Left renal pelvis (tissue), 4 donors: ENCODE measurements around the gene RAB26. TPM values are rescaled to one million over a fixed set of nuclear protein-coding genes. Genes with fewer than 3 reads are reported as not detected.

Source experiments
- DNase-seq, 4 donors: peaks; one replicate each; pipeline ENCODE4 v3.0.0-alpha.2; 2013; ENCODE audit warnings: low read depth in 4 of 4, low spot score in 3 of 4
- polyA plus RNA-seq, 4 donors: library from polyadenylated mRNA; unstranded; fragments of 120-200 nt; gene quantifications; one replicate each; pipeline ENCODE4 v1.2.1, GENCODE V29; 2013; ENCODE audit not compliant: insufficient read length in 4 of 4

RAB26 gene
- polyA plus RNA-seq, 4 donors = 1.9 to 4.0 (median 2.4) TPM

DNA sequence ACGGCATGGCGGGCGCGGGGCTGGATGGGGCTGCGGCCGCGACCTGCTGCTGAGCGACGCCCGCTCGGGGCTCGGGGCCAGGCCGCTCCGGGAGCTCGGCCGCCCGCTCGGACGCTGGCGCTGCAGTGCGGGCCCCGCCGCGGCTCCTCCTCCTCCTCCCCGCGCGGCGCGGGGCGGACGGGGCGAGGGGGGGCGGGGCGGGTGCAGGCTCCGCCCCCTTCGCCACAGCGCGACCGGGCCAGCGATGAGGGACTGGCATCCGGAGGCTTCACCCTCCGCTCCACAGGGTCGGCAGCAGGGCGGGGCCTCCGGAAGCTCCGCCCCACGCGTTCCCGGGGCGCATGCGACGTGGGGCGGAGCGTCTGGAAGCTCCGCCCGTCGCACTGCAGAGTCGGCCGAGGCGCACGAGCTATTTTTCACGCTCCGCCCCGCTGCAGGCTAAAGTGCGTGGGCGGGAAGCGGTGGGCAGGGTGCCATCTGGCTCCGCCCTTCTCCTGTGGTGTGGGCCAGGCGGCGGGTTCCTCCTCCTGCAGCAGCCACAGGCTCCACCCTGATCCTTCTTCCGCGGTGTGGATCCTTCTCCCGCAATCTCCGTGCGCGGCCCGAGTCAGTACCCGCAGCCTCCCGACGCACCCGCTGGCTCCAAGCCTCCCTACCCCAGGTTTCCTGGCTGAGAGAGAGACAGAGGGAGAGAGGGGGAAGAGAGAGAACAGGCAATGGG is 12.5 kb upstream of the RAB26 start, which contains the start of gene PKD1:
Gene PKD1, minus strand, starts transcription at position 129 of the 721 bp plus-strand sequence. CDS start 209 bp downstream, outside the sequence.
- peak in 3 of 4 donors; percentile 84 to 88 (median 84) for DNase-seq

GRCh38 chr16:2142942-2143877 is 5.2 kb upstream of the RAB26 start:
- no peak for DNase-seq

- DNase-seq = no peak
Measured at GRCh38 chr16:2143878-2144485, 4.4 kb upstream of the RAB26 start.

DNA sequence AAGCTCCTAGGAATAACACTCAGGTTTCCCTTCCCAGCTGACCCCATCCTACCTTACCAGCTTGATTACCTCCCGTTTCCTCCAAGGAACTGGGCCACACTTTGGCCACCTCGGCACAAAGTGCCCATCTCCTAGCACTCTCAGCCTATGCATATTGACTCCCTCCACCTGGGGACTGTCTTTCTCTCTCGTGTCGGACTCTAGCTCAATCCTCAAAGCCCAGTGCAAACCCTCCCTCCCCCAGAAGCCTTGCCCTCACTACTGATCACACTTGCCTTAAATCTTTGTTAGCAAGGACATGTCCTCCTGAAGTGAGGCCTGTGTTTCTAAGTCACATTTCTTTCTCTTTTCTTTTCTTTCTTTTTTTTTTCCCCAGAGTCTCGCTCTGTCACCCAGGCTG is 2.6 kb upstream of the RAB26 start:
- DNase-seq = no peak

GRCh38 chr16:2147378-2147777 is 1.0 kb upstream of the RAB26 start:
- DNase-seq = no peak

- no peak for DNase-seq
Measured at GRCh38 chr16:2148714-2149629, 547 bp downstream of the RAB26 start.

DNA sequence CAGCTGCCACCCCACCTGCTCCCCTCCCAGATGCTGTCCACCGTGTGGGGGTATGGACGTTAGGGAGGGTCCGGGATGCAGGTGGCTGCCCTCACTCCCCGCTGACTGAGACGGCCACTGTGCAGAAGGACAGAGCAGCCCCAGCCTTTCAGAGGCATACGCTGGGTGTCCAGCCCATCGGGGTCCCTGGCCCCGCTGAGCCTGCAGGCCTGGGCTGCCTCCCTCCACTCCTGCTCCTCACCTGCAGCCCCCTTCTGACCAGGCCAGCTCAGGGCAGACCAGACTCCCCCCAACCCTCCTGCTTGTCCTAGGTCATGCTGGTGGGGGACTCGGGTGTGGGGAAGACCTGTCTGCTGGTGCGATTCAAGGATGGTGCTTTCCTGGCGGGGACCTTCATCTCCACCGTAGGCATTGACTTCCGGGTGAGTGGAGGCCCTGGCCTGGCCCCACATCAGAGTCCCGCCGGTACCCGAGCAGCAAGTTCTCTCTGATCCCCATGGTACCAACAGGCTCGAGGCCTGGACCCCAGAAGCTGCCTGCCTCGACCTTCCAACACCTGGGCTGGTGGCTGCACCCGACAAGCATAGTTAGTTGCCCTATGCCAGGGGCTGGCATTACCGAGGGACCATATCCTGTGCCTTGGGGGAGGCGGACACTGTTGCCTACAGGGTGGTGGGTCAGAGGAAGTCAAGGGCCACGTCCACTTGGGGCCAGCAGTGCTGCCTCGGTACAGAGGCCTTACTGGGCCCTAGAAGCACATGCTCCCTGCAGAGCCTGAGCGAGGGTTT is 1.4 kb downstream of the RAB26 start:
- DNase-seq = no peak

GRCh38 chr16:2150418-2151187 is 2.2 kb downstream of the RAB26 start:
- no peak for DNase-seq

- no peak for DNase-seq
Measured at GRCh38 chr16:2151188-2152091, 3.0 kb downstream of the RAB26 start.

DNA sequence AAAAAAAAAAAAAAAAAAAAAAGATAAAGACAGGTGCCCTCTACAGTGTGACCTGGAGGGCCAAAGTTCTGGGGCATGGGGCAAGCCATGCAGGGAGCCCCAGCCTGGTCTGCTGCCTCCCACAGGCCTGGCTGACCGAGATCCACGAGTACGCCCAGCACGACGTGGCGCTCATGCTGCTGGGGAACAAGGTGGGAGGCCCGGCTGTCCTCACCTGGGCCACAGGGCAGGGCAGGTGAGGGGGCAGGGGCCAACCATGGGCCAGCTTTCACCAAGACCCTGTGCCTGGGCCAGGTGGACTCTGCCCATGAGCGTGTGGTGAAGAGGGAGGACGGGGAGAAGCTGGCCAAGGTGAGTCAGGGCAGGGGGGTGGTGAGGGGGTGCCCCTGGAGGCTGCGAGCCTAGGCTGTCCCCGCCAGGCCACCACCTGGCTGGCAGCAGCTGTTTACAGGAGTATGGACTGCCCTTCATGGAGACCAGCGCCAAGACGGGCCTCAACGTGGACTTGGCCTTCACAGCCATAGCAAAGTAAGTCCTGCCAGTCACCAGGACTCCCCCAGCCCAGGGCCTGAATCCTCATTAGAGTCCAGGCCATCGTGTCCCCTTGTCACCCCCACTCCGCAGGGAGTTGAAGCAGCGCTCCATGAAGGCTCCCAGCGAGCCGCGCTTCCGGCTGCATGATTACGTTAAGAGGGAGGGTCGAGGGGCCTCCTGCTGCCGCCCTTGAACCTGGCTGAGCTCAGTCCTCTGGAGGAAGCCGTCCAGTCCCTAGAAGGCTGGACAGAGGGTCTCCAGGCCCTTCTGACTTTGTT is 4.5 kb downstream of the RAB26 start:
- no peak for DNase-seq

DNA sequence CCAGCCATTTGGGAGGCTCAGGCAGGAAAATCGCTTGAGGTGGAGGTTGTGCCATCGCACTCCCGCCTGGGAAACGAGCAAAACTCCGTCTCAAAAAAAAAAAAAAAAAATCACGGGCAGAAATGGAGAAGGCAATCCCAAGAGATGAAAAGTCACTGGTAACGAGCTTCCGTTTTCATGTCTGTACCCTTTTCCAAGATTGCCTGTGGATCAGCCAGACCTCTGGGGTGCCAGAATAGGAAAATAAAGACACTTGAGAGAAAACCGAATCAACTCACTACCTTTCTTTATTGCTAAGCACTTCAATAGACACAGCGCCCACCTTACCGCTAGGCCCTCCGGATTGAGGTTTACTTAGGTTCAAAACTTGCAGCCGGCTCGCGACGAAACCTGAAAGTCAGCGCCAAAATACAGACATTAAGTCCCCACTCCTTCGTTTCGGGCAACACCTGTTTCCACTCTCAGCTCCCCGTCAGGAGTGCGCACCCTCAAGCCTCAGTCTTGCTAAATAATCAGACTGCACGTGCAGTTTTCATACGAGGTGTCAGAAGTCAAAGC is 6.2 kb downstream of the RAB26 start:
- DNase-seq = no peak

DNA sequence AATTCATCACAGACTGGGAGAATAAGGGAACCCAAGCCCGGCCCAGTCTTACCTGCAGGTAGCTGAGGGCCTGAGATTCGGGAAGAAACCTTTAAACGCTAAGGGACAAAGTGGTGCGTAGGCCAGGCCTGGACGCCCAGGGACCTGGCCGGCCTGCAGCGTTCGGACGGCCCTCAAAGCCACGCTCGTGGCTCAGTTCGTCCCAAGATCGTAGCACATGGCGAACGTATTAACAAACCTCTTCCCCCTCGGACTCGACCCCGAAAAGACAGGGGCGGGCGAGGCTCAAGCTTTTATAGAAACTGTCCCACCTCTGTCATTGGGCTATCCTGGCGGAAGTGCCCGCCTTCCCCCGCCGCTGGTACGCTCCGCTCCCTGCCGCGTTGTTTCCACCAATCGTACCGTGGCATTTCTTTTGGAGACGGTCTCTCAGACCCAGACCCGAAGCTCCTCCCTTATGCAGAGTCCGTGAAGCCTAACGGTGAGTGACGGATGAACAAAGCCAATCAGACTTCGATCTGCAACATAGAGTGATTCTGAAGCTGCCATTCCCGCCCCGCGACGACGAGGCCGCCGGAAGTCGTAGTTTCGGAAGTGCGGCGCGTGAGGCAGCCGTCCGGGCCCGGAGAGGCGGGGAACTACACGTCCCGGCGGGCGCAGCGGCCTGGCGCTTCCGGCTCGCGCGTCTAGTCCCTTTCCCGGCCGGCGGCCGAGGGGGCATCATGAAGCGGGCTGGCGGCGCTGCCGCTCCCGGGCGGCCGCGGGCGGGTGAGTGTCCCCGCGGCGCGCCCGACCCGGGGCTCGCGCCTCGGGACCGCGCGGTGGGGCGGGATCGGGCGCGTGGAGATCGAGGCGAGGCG is 6.9 kb downstream of the RAB26 start, which contains the start of gene TRAF7:
Gene TRAF7, plus strand, starts transcription at position 692 of the 860 bp plus-strand sequence. CDS start 8,139 bp downstream, outside the sequence.
- DNase-seq = peak; percentile 100

GRCh38 chr16:2155977-2156848 is 7.8 kb downstream of the RAB26 start:
- DNase-seq = no peak

DNA sequence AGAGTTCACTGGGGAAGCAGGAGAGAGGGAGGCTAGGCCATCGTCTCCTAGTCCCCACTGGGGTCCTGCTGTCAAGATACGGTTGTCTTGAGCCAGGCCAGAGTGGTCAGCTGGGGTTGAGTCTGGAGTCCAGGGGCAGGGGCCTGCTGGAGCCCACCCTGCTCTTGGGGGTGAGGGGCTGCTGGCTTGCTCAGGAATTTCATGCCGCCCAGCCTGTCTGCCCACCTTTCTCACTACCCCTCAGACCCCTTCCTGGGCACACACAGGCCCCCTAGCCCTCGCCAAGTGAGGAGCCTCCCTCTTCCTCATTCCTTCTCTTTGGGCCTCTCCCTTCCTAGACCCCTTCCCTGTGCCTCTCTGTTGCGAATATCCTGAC is 8.4 kb downstream of the RAB26 start:
- no peak for DNase-seq
